NCI-H69 (cell line): ENCODE results near the gene P4HB.

ENCODE experiments used
- DNase-seq: peaks from one replicate; lab custom pipeline; 2025; lab: John Stamatoyannopoulos, UW

The P4HB gene

DNA sequence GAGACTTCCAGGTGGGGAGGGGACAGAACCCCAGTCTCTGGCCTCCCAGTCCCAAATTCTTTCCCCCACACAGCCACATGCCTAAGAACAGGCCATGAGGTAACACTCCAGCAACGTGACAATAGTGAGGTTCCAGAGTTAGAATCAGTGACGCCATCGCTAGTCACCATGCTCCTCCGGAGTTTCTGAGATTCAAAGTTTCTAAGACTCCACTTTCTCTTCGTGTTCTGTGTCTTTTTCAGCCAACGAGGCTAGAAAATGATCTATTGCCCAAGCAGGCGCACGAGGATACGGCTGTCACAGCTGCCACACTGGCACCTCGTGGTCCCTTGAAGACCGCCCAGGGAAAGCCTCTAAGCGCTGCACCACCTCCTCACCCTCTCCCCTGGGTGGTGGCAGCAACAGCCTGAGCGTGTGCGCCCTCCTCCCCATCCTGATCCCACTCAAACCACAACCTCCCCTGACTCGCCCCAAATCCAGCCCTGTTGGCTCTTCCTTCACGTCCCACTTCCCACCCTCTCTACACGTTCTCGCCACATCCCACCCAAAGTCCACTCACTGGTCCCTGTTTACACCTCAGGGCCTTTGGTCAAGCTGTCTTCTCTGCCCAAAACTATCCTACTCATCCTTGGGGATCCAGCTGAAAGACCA is 28.3 kb downstream of the P4HB start:
- DNase-seq, result peak; percentile 46

DNA sequence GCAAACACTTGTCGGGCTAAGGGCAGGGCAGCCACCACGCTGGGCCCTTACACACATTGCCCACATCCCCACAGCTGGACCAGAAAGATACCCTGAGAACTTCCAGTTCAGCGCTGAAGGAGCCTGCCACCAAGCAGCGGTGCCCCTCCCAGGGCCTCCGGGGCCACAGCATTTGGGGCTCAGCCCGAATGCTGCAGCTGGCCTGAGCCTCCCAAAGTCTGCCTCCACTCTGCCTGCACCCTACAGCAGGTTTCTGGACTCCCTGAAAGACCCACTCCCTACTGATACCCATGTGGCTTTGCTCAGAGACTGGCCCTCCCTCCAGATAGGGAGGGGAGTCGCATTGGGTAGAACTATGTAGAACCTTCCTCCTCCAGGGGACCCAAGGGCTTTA is 28.8 kb downstream of the P4HB start:
- DNase-seq, result no peak

- DNase-seq, result no peak
Measured at GRCh38 chr17:81829858-81830257, 30.5 kb downstream of the P4HB start.

DNA sequence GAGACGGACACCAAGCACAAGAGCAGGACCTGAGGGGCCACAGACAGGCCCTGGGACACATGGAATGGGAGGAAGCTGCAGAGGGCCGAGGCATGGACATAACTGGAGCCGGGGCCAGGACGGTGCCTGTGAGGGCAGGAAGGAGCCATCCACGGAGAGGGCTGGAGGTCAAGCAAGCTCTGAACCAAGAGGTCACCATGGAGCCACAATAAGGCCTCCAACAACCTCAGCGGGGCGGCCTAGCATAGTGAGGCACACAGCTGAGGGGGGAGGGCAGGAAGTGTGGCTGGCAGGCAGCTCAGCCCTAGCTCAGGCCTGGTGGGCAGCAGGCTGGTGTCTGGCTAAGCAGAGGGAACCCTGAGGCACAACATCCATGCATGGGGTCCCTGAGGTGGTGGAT is 31.7 kb downstream of the P4HB start:
- DNase-seq, result no peak

DNA sequence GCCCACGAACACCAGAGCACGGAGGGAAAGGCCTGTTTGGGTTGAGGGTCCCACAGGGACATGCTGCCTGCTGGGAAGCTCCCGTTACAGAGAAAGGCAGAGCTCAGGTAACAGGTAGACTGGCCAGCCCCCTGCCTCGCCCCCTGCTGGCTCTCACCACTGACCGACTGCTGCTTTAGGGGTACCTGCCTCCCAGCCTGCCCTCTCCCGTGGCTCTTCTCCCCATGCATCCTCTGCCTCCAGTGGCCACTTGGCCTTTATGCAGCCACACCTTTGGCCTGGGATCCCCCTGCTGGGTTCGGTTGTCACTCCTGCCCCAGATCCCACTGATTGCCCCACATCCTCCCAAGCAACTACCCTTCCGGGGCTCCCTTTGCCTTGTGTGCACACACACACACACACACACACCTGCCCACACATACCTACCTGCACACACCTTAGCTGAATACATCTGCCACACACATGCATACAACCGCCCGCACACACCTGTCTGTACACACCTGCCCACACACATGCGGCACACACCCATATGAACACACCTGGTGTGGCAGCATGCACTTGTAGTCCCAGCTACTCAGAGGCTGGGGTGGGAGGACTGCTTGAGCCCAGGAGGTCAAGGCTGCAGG is 34.4 kb downstream of the P4HB start:
- DNase-seq, result no peak

DNA sequence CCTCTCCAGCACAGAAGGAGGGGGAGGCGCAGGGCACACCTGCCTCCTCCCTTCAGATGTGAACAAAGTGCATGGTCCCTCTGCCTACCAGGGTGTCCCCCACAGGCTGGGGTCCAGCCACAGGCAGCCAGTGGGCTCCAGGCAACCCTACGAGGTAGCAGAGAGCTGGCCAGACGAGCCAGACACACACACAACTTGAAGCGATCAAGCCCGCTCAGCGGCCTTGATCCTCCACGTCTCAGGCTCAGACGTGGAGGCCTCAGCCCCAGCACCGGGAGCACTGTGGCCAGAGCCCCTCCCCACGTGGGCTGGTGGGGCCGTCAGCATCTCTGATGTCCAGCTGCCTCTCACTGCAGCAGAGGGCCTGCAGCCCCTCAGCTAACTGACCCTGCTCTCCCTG is 35.7 kb downstream of the P4HB start:
- DNase-seq, result no peak

GRCh38 chr17:81823820-81824550 is 36.4 kb downstream of the P4HB start:
- no peak for DNase-seq

DNA sequence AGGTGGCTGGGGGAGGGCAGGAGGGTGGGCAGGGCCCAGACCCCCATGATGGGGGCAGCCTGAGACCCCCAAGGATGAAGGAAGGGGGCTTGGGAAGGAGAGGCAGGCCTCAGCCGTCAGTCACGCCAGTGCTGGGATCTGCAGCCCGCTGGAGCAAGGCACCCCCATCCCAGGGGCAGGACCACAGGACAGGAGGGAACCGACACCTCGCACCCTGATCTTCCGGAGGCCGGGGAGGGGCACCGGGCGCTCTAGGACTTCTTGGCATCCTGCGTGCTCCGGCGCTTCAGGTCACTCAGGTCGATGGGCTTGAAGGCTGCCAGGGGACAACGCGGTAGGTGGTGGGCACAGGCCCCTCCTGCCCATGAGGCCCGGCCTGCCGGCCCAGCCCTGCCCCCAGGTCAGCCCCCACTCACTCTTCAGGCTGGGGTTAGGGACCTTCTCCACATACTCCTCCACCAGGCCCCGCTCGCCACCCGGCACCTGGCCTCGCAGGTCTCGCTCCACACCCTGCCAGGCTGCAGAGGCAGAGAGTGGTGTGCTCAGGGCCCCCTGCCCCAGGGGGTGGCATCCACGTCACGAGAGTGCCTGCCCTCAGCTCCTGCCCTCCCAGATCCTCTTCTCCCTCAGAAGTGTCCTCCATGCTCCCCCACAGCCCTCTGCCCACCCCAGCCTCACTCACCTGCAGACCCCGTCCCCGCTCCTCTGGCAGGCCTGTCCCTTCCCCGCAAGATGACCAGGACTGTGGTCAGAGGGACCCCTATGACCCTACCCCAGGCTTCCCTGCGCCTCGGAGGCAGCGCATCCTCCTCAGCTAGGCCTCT is 37.1 kb downstream of the P4HB start:
- no peak for DNase-seq

GRCh38 chr17:81822312-81822637 is 38.1 kb downstream of the P4HB start:
- no peak for DNase-seq

- DNase-seq, result peak; percentile 90
Measured at GRCh38 chr17:81821603-81822311, 38.6 kb downstream of the P4HB start.

DNA sequence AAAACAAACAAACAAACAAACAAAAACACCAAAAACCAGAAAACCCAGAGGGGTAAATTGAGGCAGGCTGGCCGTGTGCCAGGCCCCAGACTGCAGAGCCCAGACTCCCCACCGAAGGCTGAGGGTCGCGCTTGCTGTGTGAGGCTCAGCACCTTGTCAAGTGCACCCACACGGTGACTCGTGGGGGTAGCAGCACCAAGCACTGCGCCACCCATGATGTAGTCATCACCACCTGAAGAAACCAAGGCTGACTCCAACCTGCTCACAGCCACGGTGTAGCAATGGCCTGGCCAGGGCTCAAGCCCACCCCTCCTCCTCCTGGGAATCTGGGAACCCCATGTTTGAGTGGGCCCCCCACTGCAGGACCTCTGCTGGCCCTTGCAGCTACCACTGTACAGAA is 39.2 kb downstream of the P4HB start:
- no peak for DNase-seq

GRCh38 chr17:81819708-81820107 is 40.6 kb downstream of the P4HB start:
- no peak for DNase-seq

DNA sequence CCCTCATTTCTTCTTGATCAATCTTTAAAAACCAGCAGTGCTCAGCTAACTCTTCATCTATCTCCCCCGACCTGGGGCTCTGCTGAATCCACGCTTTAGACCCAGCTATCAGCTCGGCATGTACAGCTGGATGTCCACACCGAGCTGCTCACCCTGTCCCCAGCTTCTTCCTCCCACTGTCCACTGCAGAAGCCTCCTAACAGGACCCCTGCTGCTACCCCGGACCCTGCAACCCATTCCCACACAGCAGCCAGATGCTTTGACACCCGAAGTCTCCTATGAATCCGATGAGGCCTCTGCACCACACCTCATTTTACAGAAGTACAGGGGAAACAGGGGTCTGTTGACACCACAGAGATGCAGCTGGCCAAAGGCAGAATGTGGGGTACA is 42.6 kb downstream of the P4HB start:
- no peak for DNase-seq

DNA sequence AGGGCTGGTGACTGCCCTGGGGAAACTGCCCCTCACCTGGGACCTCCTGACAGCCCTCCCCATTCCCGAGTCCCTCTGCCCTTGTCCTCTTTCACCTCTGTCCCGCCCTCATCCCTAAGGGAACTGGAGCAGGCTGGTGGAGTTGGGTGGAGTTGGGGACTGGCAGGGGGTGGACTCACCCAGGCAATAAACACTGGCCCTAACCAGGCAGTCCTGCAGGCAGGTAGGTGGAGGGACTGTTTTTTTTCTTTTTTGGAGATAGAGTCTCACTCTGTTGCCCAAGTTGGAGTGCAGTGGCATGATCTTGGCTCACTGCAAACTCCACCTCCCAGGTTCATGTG is 44.7 kb downstream of the P4HB start:
- peak; percentile 47 for DNase-seq

GRCh38 chr17:81814748-81815645 is 45.3 kb downstream of the P4HB start:
- peak; percentile 86 for DNase-seq

DNA sequence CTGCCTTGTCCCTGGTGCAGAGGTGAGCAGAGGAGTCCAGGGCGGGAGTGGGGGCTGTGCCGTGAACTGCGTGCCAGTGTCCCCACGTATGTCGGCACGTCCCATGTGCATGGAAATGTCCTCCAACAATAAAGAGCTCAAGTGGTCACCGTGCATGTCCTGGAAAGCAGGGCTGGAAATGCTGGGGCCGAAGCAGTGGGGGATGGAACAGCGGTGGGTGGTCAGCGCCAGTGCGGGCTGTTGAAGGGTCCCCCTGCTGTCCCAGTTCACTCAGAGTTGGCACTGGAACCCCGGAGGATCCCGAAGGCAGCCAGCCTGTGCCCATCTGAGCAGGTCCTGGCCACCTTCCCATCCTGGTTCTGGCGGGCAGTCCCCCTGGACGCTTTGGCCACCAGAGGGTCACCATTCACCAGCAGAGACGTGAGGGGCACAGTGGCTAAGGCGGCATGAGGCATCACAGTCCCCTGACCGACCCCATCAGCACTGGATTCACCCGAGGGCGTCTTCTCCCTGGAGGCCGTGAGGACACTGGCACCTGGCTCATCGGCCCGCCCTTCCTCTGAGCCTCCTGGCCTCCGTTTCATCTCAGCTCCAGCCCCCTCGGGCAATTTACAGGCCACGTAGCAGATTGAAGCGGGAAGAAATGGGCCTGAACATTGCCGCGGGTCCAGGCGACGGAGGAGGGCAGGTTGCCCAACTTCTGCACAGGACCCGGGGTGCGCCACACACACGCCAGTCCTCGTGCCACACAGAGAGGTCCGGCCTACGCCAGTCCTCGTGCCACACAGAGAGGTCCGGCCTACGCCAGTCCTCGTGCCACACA is 46.3 kb downstream of the P4HB start:
- DNase-seq, result no peak

GRCh38 chr17:81813371-81813684 is 47.0 kb downstream of the P4HB start:
- DNase-seq, result no peak

DNA sequence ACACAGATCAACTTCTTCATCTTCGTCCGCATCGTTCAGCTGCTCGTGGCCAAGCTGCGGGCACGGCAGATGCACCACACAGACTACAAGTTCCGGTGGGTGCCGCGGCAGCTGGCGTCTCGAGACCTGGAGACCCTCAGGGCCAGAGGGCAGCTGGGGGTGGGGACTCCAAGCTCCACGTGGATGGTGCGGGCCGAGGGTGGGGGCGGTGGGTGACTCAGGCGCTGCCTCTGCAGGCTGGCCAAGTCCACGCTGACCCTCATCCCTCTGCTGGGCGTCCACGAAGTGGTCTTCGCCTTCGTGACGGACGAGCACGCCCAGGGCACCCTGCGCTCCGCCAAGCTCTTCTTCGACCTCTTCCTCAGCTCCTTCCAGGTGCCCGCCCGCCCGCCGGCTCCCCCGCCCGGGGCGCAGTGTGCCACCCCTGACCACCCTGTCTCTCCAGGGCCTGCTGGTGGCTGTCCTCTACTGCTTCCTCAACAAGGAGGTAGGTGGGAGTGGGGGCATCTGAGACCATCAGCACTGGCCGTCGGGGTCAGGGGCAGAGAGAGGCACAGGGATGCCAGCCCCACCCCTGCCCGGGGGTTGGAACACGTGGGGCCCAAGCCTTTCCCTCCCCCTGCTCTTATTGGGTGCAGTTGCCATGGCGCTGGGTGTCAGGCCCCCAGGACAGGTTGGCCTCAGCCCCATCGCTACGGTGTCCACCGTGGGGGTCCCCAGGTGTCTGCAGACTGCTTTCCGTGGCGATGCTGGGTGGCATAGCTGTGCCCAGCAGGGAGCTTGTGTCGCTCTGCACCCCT is 47.6 kb downstream of the P4HB start:
- no peak for DNase-seq

GRCh38 chr17:81811705-81812570 is 48.4 kb downstream of the P4HB start:
- no peak for DNase-seq
